Loucy (cell line): ENCODE results near the gene NBPF1.
"Not testable (repeated sequence)": the region's sequence is repeated elsewhere in the genome, so short reads cannot be mapped to it uniquely, and the experiment has no call there.

Experiments used
- H2AFZ ChIP-seq: fragments of 200-600 bp; sonication (generic); 2 replicates; pipeline ENCODE4 v1.6.0; 2016; ENCODE audit warnings: antibody characterized with exemption, mild to moderate bottlenecking, low read length, moderate library complexity
- H3F3A ChIP-seq: fragments of 200-600 bp; 2 replicates; pipeline ENCODE4 v1.6.0; 2016; ENCODE audit warnings: antibody characterized with exemption, low read depth, mild to moderate bottlenecking
- H3K27me3 ChIP-seq: fragments of 200-600 bp; sonication (generic); 2 replicates; pipeline ENCODE4 v1.6.1; 2014; ENCODE audit warnings: low read length, mild to moderate bottlenecking; ENCODE audit not compliant: insufficient read depth, poor library complexity, severe bottlenecking
- H3K36me3 ChIP-seq: fragments of 200-600 bp; sonication (generic); 2 replicates; pipeline ENCODE4 v1.6.1; 2016; ENCODE audit warnings: low read length; ENCODE audit not compliant: insufficient read depth
- H3K4me1 ChIP-seq: fragments of 200-600 bp; sonication (generic); 2 replicates; pipeline ENCODE4 v1.5.1; 2014; ENCODE audit warnings: low read length, mild to moderate bottlenecking; ENCODE audit not compliant: insufficient read depth, poor library complexity, severe bottlenecking
- H3K4me2 ChIP-seq: fragments of 200-600 bp; sonication (generic); 2 replicates; pipeline ENCODE4 v1.6.0; 2014; ENCODE audit warnings: antibody characterized with exemption, low read length, low read depth, mild to moderate bottlenecking; ENCODE audit not compliant: poor library complexity, severe bottlenecking
- H3K4me3 ChIP-seq: fragments of 200-600 bp; sonication (generic); 2 replicates; pipeline ENCODE4 v1.5.1; 2014; ENCODE audit warnings: low read length, mild to moderate bottlenecking, mixed read lengths; ENCODE audit not compliant: poor library complexity, severe bottlenecking
- H3K79me2 ChIP-seq: fragments of 200-600 bp; sonication (generic); 2 replicates; pipeline ENCODE4 v1.6.1; 2014; ENCODE audit warnings: low read length; ENCODE audit not compliant: insufficient read depth
- H3K9ac ChIP-seq: fragments of 200-600 bp; sonication (generic); 2 replicates; pipeline ENCODE4 v1.6.0; 2014; ENCODE audit warnings: mild to moderate bottlenecking, low read depth, low read length, moderate library complexity; ENCODE audit not compliant: poor library complexity, severe bottlenecking
- H3K9me2 ChIP-seq: fragments of 200-600 bp; sonication (generic); replicated peaks from 2 replicates; pipeline ENCODE4 v1.6.1; 2016; ENCODE audit warnings: low read depth, low read length, mixed read lengths
- H3K9me3 ChIP-seq: fragments of 200-600 bp; sonication (generic); 2 replicates; pipeline ENCODE4 v1.6.1; 2014; ENCODE audit warnings: mild to moderate bottlenecking, antibody characterized with exemption, low read length, low read depth; ENCODE audit not compliant: insufficient read depth
- H4K20me1 ChIP-seq: fragments of 200-600 bp; sonication (generic); 2 replicates; pipeline ENCODE4 v1.6.0; 2014; ENCODE audit warnings: antibody characterized with exemption, low read length, mild to moderate bottlenecking; ENCODE audit not compliant: insufficient read depth, poor library complexity, severe bottlenecking
- EZH2phosphoT487 ChIP-seq: fragments of 200-600 bp; IDR thresholded peaks from 2 replicates; pipeline ENCODE4 v1.6.1; 2018; ENCODE audit warnings: antibody characterized with exemption, mild to moderate bottlenecking, moderate library complexity, borderline replicate concordance
- TF ChIP-seq, protein P1 (sequence below): fragments of 200-600 bp; sonication (generic); conservative IDR thresholded peaks from 2 replicates; pipeline ENCODE4 v1.5.1; 2014; ENCODE audit warnings: mild to moderate bottlenecking, antibody characterized with exemption, low read length

NBPF1 gene

DNA sequence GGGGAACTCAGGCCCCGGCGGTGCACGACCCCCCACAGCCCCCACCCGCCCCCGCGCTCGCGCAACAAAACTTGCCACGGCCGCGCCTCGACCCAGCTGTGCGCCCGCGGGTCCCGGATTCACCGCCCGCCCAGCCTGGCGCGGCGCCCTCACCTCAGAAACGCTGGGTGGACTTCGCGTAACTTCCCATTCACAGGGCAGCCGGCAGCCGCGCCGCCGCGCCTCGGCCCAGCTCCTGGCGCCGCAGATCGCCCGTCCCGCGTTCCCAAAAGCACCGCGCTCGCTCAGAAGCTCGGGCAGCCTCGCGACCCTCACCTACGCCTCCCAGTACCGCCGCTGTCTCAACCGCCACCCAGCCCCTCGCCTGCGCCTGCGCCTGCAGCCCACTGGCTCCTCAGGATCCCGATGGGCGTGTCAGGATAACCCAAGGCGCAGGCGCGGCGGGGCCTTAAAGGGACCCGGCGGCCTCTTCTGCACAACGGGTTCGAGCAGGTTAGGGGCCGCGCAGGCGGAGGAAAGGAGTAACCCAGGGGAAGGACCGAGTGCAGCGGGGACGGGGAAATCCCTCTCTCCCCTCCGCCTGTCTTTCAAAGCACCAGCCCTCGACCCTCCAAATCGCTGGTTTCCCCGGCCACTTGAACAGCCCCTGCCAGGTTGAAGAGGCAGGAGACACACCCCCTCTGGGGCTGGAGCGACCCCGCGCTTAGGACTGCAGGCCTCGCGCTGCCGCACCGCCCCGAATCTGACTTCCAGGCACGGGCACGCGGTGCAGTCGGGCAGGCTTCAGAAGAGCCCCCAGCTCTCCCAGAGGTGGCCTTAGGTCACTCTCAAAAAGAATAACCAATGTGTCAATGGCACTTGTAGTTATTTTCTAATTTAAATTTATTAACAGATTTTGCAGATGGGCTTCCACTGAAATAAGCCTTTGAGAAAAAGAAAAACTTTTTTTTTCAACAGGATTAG is at the start of gene NBPF1:
Gene NBPF1 (minus strand): TSS at position 380 of the 963 bp plus-strand sequence.
- no peak for TF ChIP-seq EZH2phosphoT487
- TF ChIP-seq, protein P1, sequence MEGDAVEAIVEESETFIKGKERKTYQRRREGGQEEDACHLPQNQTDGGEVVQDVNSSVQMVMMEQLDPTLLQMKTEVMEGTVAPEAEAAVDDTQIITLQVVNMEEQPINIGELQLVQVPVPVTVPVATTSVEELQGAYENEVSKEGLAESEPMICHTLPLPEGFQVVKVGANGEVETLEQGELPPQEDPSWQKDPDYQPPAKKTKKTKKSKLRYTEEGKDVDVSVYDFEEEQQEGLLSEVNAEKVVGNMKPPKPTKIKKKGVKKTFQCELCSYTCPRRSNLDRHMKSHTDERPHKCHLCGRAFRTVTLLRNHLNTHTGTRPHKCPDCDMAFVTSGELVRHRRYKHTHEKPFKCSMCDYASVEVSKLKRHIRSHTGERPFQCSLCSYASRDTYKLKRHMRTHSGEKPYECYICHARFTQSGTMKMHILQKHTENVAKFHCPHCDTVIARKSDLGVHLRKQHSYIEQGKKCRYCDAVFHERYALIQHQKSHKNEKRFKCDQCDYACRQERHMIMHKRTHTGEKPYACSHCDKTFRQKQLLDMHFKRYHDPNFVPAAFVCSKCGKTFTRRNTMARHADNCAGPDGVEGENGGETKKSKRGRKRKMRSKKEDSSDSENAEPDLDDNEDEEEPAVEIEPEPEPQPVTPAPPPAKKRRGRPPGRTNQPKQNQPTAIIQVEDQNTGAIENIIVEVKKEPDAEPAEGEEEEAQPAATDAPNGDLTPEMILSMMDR, result no peak
- no peaks in the 10 kb centered on the region for H3K9me3 ChIP-seq

GRCh38 chr1:16658234-16658633 is 44.9 kb upstream of the NBPF1 start:
- H3K9me3 ChIP-seq, H3K9ac ChIP-seq, H3K36me3 ChIP-seq, H2AFZ ChIP-seq, H3K79me2 ChIP-seq, H3K4me1 ChIP-seq, H3F3A ChIP-seq, H4K20me1 ChIP-seq, H3K9me2 ChIP-seq, H3K4me2 ChIP-seq, H3K4me3 ChIP-seq, H3K27me3 ChIP-seq: not testable (repeated sequence)

More for the DNA sequence above, at the start of gene NBPF1:
- Histone ChIP-seq H3F3A (no peaks in the 10 kb centered on the region), H3K4me1 (peaks cover 22% of the 10 kb centered on the region), H3K9me2 (no peaks in the 10 kb centered on the region), H3K27me3 (no peaks in the 10 kb centered on the region), H3K36me3 (peaks cover under 1% of the 10 kb centered on the region; the same call in 1 of the 2 replicates), H4K20me1 (peaks cover 21% of the 10 kb centered on the region), H3K79me2 (peaks cover 22% of the 10 kb centered on the region), H3K9ac (peak within 1 kb of the TSS; percentile 65), H3K4me3 (peak within 1 kb of the TSS; percentile 75), H2AFZ (peak within 1 kb of the TSS; percentile 91), H3K4me2 (peak within 1 kb of the TSS; percentile 77)

- H3K9me2 ChIP-seq, H3K4me3 ChIP-seq, H3K9me3 ChIP-seq, H4K20me1 ChIP-seq, H3K79me2 ChIP-seq, H3K27me3 ChIP-seq, H2AFZ ChIP-seq, H3K4me2 ChIP-seq, H3K4me1 ChIP-seq, H3K36me3 ChIP-seq, H3F3A ChIP-seq, H3K9ac ChIP-seq: not testable (repeated sequence)
Observed at GRCh38 chr1:16656981-16657683, 43.8 kb upstream of the NBPF1 start.

GRCh38 chr1:16656574-16656973 is 43.2 kb upstream of the NBPF1 start:
- not testable (repeated sequence) for H3K4me1 ChIP-seq, H3F3A ChIP-seq, H3K79me2 ChIP-seq, H3K9me2 ChIP-seq, H3K4me3 ChIP-seq, H3K27me3 ChIP-seq, H3K9ac ChIP-seq, H3K36me3 ChIP-seq, H2AFZ ChIP-seq, H3K9me3 ChIP-seq, H4K20me1 ChIP-seq, H3K4me2 ChIP-seq
